ENCODE data around the gene REXO1. TPM values are rescaled to one million over a fixed set of nuclear protein-coding genes. Genes with fewer than 3 reads are reported as not detected.
A peak's percentile ranks its signal among the peaks of the same experiment; 100 is the strongest.
"Not testable (repeated sequence)": the region's sequence is repeated elsewhere in the genome, so short reads cannot be mapped to it uniquely, and the experiment has no call there.

REXO1 gene
- total RNA-seq, 1 experiment from 2014 or later = 4.2 TPM

DNA sequence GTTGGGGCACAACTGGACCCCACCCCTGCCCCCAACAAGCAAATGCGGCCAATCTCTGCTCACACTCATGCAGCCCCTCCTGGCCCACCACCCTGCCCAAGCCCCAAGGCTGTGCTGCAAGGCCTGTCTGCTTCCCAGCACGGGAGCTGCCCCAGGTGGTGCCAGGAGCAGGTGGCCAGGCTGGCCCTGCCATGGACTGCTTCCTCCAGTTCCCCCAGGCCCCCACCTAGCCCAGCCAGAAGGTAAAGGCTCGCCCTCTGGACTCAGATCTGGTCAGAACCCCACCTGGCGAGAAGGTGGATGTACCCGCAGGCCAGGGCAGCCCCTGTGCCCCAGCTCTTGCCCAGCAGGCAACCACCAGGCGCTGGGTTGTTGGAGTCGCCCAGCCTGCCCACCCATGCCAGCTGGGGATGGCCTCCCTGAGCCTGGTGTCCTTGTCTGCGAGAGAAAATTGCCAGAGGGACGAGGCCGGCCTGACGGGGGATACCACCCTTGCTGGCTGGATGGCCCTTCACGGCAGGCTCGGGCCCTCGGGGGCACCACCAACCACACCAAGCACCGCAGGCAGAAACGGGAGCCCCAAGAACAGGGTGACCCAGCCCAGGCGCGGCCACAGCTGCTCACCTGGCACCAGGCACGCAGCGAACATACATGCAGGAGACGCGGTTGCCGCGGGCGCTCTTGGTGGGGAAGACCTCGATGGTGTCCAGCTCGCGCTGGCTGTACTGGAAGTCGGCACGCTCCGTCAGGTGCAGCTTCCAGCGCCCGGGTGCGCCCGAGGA, 32.5 kb upstream of the REXO1 start:
- DNase-seq (ENCODE audit: low read depth, low spot score) = no peak
- in situ Hi-C loops (cut with HindIII; ENCODE audit: low pct_unique_long_range_greater_than_20kb, low sequenced_read_pairs) = no loop called here

DNA sequence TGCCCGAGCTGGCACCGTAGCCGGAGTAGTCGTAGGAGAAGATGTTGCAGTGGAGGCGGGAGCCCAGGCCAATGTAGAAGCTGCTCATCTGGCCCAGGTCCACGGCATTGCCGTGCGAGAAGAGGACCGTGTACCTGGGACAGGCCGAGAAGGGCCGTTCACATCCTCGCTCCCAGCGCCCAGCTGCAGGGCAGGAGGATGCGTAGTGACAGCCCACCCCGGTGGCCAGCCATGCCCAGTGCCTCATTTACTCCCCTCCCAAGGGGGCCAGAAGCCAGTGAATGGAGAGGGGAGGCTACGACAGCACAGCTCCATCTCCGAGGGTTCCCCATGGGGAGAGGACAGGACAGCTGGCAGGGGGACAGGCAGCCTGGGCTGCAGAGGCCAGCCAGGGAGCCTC, 31.7 kb upstream of the REXO1 start:
- DNase-seq (ENCODE audit: low read depth, low spot score); in situ Hi-C loops (cut with HindIII; ENCODE audit: low pct_unique_long_range_greater_than_20kb, low sequenced_read_pairs): not testable (repeated sequence)

DNA sequence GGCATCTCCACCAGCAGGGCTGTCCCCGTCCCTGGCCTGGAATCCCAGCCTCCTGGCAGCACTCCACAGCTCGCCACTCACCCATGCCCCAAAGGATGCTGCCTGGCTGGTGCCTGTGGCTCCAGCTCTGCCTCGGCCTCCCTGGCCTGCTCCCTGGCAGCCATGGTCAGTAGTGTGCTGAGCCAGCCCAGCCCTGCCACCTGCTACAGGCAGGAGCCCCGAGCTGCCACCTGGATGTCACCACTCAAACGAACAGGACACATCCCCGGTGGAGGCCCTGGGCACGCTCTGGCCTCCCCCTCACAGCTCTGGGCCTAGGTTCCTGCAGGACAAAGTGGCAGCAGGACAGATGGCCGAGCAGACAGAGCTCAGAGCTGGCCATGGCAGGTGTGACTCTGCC, 30.3 kb upstream of the REXO1 start:
- in situ Hi-C loops (cut with HindIII; ENCODE audit: low pct_unique_long_range_greater_than_20kb, low sequenced_read_pairs) = not testable (repeated sequence)

DNA sequence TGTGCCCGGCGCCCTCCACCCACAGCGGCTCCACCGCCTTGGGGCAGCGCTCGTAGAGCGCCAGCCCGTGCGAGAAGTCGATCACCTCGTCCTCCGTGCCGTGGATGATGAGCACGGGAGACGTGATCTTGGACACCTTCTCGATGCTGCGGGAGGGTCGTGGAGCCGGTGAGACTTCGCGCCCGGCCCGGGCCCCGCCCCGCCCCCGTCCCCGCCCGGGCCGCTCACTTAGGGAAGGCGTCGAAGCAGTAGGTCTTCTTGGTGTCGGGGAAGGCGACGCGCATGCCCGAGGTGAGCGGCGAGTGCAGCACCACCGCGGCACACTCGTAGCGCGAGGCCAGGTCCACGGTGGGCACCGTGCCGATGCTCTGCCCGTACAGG, 29.0 kb upstream of the REXO1 start:
- DNase-seq (ENCODE audit: low read depth, low spot score); in situ Hi-C loops (cut with HindIII; ENCODE audit: low pct_unique_long_range_greater_than_20kb, low sequenced_read_pairs): not testable (repeated sequence)

More for the DNA sequence above, 30.3 kb upstream of the REXO1 start:
- DNase-seq (ENCODE audit: low read depth, low spot score) = not testable (repeated sequence)

DNA sequence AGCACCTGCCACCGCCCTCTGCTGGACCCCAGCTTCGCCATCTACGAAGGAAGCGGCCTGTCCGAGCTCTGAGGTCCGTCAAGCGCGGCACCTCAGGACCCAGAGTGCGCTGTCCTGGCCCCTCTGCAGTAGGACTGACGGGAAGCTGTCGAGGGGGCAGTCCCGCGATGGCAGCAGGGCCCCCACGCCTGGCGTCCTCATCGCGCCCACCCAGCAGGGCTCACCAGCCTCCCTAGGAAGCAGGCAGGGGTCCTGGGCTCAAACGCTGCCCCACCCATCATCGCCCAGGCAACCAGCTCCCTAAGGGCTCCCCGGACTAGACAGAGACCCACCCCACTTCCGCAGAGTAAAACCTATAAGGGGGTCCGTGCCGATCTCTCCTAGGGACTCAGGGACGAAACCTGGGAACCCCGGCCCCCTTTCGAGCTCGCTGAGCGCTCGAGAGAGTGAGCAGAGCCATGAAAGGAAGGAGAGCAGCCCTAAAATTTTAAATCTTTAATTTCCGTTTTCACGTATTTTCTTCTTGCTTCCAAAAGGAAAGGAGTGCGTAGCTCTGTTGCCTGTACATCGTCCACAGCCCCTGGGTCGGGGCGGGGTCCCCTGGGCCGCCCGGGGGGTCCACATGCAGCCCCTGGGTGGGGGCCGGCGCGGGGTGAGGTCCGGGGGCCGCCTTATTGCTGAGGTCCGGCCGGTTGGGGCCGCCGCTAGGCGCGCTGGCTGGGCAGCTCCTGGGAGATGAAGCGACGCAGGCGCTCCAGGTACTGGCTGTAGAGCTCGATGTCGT, 28.4 kb upstream of the REXO1 start:
- DNase-seq (ENCODE audit: low read depth, low spot score); in situ Hi-C loops (cut with HindIII; ENCODE audit: low pct_unique_long_range_greater_than_20kb, low sequenced_read_pairs): not testable (repeated sequence)

DNA sequence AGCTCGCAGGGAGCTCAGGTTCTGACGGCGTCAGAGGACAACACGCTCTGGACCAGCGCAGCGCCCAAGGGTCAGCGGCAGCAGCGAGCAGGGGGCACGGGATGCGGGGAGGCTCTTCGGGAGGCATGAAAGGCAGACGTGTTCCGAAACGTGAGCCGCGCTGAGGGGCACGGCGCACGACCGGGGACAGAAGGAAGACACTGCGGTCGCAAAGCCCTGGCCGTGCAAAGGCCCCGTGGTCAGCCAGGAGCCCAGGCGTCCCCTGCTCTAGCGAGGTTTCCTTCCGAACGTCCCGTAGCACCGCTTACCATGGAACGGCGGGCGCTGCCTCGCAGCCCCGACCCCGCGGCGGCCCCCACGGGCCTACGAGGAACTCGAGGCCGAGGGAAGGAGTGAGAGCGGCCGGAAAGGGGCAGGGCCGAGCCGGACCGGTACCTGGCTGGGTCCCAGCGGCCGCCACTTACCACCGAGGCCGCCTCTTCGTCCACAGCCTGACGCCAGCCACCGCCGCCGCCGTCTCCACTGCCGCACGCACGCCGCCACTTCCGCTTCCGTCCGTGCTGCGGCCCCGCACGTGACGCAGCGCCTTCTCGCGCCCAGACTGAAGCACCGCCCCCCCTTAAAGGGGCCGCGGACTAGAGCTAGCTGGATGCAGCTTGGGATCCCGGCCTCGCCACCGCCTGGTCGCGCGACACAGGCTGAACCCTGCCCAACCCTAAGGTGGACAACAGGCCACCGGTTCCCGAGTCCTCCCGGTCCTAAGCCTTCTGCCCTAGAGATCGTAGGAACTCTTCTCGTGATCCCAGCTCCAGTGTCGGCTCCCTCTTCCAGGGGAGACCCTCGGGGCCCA, 27.6 kb upstream of the REXO1 start:
- peak; percentile 86 for DNase-seq (ENCODE audit: low read depth, low spot score)
- in situ Hi-C loops (cut with HindIII; ENCODE audit: low pct_unique_long_range_greater_than_20kb, low sequenced_read_pairs) = no loop called here

DNA sequence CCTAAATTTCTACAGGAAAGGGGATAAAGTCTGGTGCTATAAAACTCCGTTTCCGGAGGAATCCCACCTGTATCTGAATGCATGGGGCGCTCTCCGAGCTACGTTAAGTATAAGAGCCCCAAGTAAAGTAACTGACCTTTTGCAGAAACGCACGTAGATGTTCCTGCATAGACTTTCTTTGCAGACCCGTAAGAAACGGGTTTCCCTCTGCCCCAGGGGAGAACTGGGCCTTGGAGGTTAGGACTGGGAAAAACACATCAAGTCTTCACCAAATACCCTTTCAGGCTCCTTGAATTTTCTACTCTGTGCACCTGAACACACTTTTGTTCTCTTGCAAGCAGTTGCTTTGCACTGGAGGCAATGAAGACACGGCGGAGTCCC, 27.0 kb upstream of the REXO1 start:
- DNase-seq (ENCODE audit: low read depth, low spot score); in situ Hi-C loops (cut with HindIII; ENCODE audit: low pct_unique_long_range_greater_than_20kb, low sequenced_read_pairs): not testable (repeated sequence)

DNA sequence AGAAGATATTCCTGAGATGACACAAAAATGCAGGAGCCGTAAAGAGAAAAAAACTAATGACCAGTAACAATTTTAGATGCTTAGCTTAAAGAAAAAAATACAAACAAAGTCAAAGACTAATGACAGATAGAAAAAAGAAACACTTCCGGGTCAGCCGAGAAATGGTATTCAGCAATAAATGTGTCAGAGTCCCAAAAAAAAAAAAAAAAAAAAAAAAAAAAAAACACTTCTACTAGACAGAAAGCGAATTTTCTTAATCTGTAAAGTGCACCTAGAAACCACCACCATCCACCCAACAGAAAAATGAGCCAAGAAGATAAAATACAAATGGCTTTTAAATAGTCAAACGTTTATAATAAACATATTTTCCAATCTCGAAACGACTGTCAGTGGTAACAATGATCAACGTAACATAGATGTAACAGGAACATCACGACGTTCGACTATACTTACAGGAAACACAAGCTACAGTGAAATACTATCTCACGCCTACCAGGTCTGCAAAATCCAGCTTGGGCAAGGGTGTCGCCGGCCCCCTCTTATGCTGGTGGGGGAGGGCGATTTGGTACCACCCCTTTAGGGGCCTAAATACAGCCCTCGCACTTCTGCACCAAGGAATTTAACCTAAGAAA, 26.4 kb upstream of the REXO1 start:
- in situ Hi-C loops (cut with HindIII; ENCODE audit: low pct_unique_long_range_greater_than_20kb, low sequenced_read_pairs) = no loop called here
- no peak for DNase-seq (ENCODE audit: low read depth, low spot score)

DNA sequence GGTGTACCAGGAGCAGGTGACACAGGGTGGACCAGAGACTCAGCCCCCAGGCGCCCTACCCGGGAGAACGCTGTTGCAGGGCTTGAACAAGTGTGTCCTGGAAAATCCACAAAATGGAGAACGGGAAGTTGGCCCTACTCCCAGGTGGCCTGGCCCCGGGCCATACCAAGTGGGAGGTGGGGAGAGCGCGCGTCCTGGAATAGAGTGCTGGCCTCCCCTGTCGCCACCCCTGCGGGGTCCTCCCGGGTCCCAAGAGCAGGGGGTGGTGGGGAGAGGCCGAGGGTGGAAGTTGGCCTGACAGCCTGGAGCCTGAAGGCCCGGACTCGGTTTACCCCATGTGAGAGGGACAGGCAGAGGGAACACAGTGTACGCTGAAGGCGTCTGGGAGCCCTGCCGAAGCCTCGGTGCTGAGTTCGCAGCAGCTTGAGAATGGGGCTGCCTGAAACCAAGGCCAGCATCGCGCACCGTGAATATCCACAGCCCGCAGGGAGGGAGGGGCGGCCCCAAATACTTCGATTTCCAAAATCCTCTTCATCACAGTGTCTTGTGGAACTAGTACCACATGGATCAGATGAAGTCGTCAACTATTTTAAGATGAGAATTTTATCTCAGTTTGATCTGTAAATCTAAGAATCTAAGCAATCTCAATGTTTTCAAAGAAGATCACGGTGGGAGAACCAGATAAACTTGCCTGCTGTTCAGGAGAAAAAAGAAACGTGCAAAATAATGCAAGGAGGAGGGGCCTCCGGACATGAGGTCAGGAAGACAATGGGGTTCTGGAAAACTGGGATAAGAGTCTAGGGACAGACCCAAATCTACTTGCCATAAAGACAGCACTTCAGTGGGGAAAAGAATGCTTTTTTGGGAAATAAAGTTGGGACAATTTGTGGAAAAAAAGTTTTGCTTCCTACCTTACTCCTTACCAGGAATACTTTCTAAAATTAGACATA, 25.5 kb upstream of the REXO1 start:
- in situ Hi-C loops (cut with HindIII; ENCODE audit: low pct_unique_long_range_greater_than_20kb, low sequenced_read_pairs) = no loop called here
- no peak for DNase-seq (ENCODE audit: low read depth, low spot score)

DNA sequence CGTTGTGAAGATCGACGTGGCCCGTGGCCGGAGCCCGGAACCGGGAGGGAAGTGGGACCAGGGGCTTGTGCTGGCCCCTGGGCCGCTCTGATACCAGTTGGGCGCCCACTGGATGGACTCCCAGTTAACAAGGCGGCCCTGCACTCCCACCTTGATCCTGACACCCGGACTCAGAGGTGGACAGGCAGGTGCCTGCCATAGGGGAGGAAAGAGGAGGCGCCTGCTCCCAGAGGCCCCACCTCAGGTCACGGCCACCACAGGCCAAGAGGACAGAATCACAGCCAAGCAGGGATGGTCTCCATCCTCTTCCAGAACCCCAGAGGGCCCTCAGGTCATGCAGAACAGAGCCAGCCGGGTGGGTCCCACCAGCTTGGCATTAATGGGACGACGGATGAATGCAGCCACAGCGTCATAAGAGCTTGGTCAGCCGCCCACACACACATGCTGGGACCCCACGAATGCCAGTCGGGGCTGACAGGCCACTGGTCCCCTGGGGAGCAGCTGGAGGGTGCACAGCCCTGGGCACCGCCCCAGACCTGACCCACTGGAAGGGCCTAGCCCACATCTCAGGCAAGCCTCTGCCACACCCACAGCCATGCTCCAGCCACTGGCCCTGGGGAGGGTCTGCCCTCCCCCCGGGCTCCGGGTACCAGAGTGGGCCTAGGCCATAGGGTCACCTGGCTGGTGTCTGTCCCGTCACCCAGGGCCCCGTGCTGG, 24.7 kb upstream of the REXO1 start:
- in situ Hi-C loops (cut with HindIII; ENCODE audit: low pct_unique_long_range_greater_than_20kb, low sequenced_read_pairs) = no loop called here

DNA sequence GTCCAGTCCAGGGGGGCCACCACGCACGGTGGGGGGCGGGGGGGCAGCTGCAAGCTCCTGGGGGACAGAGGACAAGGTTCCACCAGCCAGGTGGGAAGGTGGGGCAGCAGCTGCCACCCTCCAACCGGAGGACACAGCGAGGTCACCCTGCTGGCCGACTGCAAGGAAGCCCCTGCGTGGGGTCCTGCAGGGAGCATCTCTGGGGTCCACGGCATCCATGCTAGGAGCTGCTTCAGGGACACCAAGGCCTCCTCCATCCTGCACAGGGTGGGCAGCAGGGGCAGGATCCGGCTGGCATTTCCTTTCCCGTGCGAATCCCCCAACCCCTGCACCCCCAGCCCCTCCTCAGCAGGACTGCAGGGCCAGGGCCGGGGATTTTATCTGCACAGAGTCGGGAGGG, 23.3 kb upstream of the REXO1 start:
- in situ Hi-C loops (cut with HindIII; ENCODE audit: low pct_unique_long_range_greater_than_20kb, low sequenced_read_pairs) = no loop called here
- DNase-seq (ENCODE audit: low read depth, low spot score) = no peak

More for the DNA sequence above, 24.7 kb upstream of the REXO1 start:
- DNase-seq (ENCODE audit: low read depth, low spot score) = no peak

DNA sequence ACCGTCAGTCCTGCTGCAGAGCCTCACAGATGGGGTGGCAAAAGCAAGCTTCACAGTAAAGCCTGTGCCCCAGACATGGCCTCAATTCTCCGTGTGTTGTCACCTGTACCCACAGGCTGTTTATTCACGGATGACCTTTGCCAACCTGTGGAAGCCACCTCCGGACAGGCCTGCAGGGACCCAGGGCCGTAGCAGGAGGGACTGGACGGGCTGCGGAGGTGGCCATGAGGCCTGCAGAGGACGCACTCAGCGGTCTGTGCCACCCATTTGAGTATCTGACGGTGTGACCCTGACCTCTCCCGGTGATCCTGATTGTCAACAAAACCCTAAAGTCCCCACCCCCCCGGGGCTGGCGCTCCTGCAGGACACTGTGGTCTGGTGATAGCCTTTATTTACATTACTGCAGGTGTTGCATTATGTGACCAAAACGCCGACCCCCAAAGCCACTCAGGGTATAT, 22.9 kb upstream of the REXO1 start:
- DNase-seq (ENCODE audit: low read depth, low spot score) = no peak
- in situ Hi-C loops (cut with HindIII; ENCODE audit: low pct_unique_long_range_greater_than_20kb, low sequenced_read_pairs) = no loop called here

DNA sequence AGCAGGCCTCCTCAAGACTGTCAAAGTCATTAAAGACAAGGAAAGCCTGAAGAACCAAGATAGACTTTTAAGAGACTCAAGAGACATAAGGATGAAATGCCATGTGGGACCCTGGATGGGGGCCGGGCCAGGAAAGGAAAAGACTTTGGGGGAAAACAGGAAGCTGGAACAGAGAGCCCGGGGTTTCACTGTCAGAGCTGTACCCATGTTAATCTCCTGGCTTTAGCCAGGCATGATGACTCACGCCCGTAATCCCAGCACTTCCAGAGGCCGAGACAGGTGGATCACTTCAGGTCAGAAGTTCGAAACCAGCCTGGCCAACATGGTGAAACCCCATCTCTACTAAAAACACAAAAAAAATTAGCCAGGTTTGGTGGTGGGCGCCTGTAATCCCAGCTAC, 20.7 kb upstream of the REXO1 start:
- in situ Hi-C loops (cut with HindIII; ENCODE audit: low pct_unique_long_range_greater_than_20kb, low sequenced_read_pairs) = no loop called here
- DNase-seq (ENCODE audit: low read depth, low spot score) = no peak

DNA sequence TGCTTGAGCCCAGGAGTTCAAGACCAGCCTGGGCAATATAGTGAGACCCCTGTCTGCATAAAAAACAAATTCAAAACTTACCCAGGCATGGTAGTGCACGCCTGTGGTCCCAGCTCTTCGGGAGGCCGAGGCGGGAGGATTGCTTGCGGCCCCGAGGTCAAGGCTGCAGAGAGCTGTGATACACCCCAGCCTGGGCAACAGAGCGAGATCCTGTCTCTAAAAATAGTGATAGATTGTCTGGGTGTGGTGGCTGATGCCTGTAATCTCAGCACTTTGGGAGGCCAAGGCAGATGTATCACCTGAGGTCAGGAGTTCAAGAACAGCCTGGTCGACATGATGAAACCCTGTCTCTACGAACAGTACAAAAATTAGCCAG, 19.1 kb upstream of the REXO1 start:
- in situ Hi-C loops (cut with HindIII; ENCODE audit: low pct_unique_long_range_greater_than_20kb, low sequenced_read_pairs) = no loop called here
- DNase-seq (ENCODE audit: low read depth, low spot score) = no peak

DNA sequence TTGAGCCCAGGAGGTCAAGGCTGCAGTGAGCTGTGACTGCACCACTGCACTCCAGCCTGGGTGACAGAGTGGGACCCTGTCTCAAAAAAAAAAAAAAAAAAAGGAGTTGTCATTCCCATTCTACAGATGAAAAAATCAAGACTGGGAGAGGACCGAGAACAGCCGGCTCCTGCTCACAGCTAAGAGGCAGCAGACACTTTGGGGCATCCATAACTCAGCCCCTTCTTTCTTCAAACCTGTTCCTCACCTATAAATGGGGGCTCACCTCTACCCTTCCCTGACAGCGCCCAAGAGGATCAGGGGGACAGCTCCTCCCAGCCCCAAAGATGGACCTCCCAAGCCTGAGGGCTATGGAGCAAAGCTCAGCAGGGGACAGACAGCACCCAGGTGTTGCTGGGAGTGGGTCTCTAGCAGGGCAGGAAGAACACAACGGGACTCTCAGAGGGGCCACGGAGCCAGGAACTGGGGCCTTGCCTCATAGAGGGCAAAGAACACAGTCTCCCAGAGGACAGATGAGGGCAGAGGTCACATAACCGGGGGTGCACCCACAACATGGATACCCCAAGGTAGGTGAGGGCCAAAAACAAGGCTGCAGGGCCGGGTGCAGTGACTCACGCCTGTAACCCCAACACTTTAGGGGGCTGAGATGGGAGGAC, 18.5 kb upstream of the REXO1 start:
- in situ Hi-C loops (cut with HindIII; ENCODE audit: low pct_unique_long_range_greater_than_20kb, low sequenced_read_pairs) = no loop called here
- no peak for DNase-seq (ENCODE audit: low read depth, low spot score)
